Neural cell (in vitro differentiated cells): Measurements from ENCODE around the gene ESRP2. TPM values are rescaled to one million over a fixed set of nuclear protein-coding genes. Genes with fewer than 3 reads are reported as not detected.

Experiments used
- H2AFZ ChIP-seq: fragments of 200-600, 300-800 bp; sonication (generic), shearing (Covaris generic); 2 replicates; pipeline ENCODE4 v1.6.0; 2014; ENCODE audit warnings: low read depth, mild to moderate bottlenecking, antibody characterized with exemption, low read length, moderate library complexity
- H3F3A ChIP-seq: fragments of 200-600 bp; shearing (Covaris generic); 2 replicates; pipeline ENCODE4 v1.6.1; 2016; ENCODE audit warnings: mild to moderate bottlenecking, moderate library complexity, mixed read lengths, antibody characterized with exemption, low read length; ENCODE audit not compliant: insufficient read depth, poor library complexity, severe bottlenecking
- H3K27ac ChIP-seq: fragments of 200-600, 300-800 bp; sonication (generic), shearing (Covaris generic); 2 replicates; pipeline ENCODE4 v1.5.1; 2014; ENCODE audit warnings: mild to moderate bottlenecking, low read length, moderate library complexity
- H3K27me3 ChIP-seq: fragments of 300-800, 200-600 bp; sonication (generic), shearing (Covaris generic); 2 replicates; pipeline ENCODE4 v1.6.0; 2014; ENCODE audit warnings: mild to moderate bottlenecking, low read depth, low read length, moderate library complexity; ENCODE audit not compliant: insufficient read depth
- H3K36me3 ChIP-seq: fragments of 300-800, 200-600 bp; sonication (generic), shearing (Covaris generic); 2 replicates; pipeline ENCODE4 v1.5.1; 2014; ENCODE audit warnings: mild to moderate bottlenecking, antibody characterized with exemption, low read length, moderate library complexity; ENCODE audit not compliant: insufficient read depth
- H3K4me2 ChIP-seq: fragments of 300-800, 200-600 bp; sonication (generic), shearing (Covaris generic); 2 replicates; pipeline ENCODE4 v1.6.0; 2014; ENCODE audit warnings: mild to moderate bottlenecking, low read length
- H3K4me3 ChIP-seq: fragments of 300-800, 200-600 bp; sonication (generic), shearing (Covaris generic); 2 replicates; pipeline ENCODE4 v1.5.1; 2014; ENCODE audit warnings: mild to moderate bottlenecking, low read length, moderate library complexity
- H3K79me2 ChIP-seq: fragments of 200-600 bp; shearing (Covaris generic); replicated peaks from 2 replicates; pipeline ENCODE4 v1.6.0; 2014; ENCODE audit warnings: mild to moderate bottlenecking, low read length, moderate library complexity; ENCODE audit not compliant: insufficient read depth
- H3K9ac ChIP-seq: fragments of 300-800, 200-600 bp; sonication (generic), shearing (Covaris generic); 2 replicates; pipeline ENCODE4 v1.6.1; 2016; ENCODE audit warnings: mild to moderate bottlenecking, low read length, mixed read lengths
- H3K9me2 ChIP-seq: fragments of 200-600 bp; shearing (Covaris generic); 2 replicates; pipeline ENCODE4 v1.6.1; 2016; ENCODE audit warnings: mild to moderate bottlenecking, low read length, mixed read lengths; ENCODE audit not compliant: insufficient read depth
- H3K9me3 ChIP-seq: fragments of 200-600, 300-800 bp; sonication (generic), shearing (Covaris generic); 2 replicates; pipeline ENCODE4 v1.6.1; 2016; ENCODE audit warnings: mild to moderate bottlenecking, mixed run types, low read length, moderate library complexity, mixed read lengths
- H4K20me1 ChIP-seq: fragments of 200-600 bp; shearing (Covaris generic); 2 replicates; pipeline ENCODE4 v1.6.1; 2016; ENCODE audit warnings: mild to moderate bottlenecking, mixed run types; ENCODE audit not compliant: insufficient read depth
- EP300 ChIP-seq: fragments of 450-650 bp; conservative IDR thresholded peaks from 2 replicates; pipeline ENCODE4 v1.6.1; 2014; ENCODE audit warnings: antibody characterized with exemption, mild to moderate bottlenecking, moderate library complexity; ENCODE audit not compliant: poor library complexity, severe bottlenecking
- EZH2 ChIP-seq: fragments of 200-600, 300-800 bp; shearing (Covaris generic), sonication (generic); IDR thresholded peaks from 2 replicates; pipeline ENCODE4 v1.6.1; 2014; ENCODE audit warnings: antibody characterized with exemption, low read length, borderline replicate concordance, mild to moderate bottlenecking; ENCODE audit not compliant: insufficient read depth, poor library complexity, severe bottlenecking
- MXI1 ChIP-seq: fragments of 450-650 bp; conservative IDR thresholded peaks from 2 replicates; pipeline ENCODE4 v1.6.1; 2014; ENCODE audit warnings: antibody characterized with exemption, mild to moderate bottlenecking; ENCODE audit not compliant: poor library complexity, severe bottlenecking
- POLR2AphosphoS5 ChIP-seq: IDR thresholded peaks from 2 replicates; pipeline ENCODE4 v1.6.1; 2012
- RAD21 ChIP-seq: fragments of 450-650 bp; conservative IDR thresholded peaks from 2 replicates; pipeline ENCODE4 v1.6.1; 2014; ENCODE audit warnings: antibody characterized with exemption, mild to moderate bottlenecking, moderate library complexity
- REST ChIP-seq: IDR thresholded peaks from 2 replicates; pipeline ENCODE4 v1.6.1; 2012; ENCODE audit warnings: borderline replicate concordance
- SMC3 ChIP-seq: fragments of 450-650 bp; conservative IDR thresholded peaks from 2 replicates; pipeline ENCODE4 v1.6.1; 2014; ENCODE audit warnings: antibody characterized with exemption, mild to moderate bottlenecking, moderate library complexity; ENCODE audit not compliant: poor library complexity
- TAF1 ChIP-seq: IDR thresholded peaks from 2 replicates; pipeline ENCODE4 v1.6.1; 2012; ENCODE audit warnings: low read depth
- polyA plus RNA-seq: library from polyadenylated mRNA; depleted of rRNA; stranded (reverse); fragments of >200 nt; gene quantifications from 2 replicates; pipeline ENCODE4 v1.2.3, GENCODE V29; 2014
- TF ChIP-seq, protein P1 (sequence below): fragments of 450-650 bp; IDR thresholded peaks from 2 replicates; pipeline ENCODE4 v1.5.1; 2014; ENCODE audit warnings: antibody characterized with exemption, mild to moderate bottlenecking, moderate library complexity; ENCODE audit not compliant: poor library complexity, severe bottlenecking

Gene ESRP2
- polyA plus RNA-seq, 1 donor from 2014 or later, result not detected

DNA sequence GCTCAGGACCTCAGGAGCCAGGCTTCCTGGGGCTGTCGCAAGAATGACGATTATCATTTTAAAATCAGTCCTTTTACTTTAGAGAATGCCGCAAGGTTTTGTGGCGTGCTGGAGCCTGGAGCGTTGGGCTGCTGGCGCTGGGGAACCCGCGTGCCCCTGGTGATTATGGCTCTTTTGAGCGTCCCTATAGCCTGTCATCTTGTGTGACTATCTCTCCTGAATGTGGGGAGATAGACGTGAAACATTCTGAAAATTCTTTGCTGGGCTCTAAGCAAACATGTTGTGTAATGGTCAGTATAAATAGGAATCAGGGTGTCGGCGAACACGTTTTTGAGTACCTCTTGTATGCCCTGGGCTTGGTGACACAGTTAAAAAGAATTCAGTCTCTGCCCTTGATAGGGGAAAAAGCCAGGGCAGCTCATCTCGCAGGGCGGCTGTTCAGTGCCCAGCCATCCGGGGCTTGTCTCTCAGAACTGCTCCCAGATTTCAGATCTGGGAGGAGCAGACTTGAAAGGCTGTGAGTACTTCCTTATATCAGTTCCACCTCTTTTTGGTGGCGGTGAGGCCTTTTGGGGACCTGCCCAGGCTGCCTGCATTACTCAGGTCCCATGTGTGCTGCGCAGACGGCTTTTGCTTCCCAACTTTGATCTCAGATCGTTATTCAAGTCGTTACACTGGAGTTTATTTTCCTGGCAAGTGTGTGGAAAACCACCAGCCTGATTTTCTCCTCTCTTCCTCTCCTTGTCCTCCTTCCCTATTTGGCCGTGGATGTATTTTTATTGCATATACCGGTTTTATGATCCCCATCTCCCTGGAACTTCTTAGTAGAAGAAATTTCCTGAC lies 29.4 kb upstream of the ESRP2 start:
- H3K9ac ChIP-seq, result peak overlapping the region; percentile 81
- H3K27ac ChIP-seq, result peak overlapping the region; percentile 68
- H2AFZ ChIP-seq, result peak overlapping the region; percentile 69
- peak overlapping the region; percentile 97 for H3K4me3 ChIP-seq
- no peaks in the 10 kb centered on the region for H3K36me3 ChIP-seq
- H3K79me2 ChIP-seq, result no peaks in the 10 kb centered on the region
- TF ChIP-seq, protein P1, sequence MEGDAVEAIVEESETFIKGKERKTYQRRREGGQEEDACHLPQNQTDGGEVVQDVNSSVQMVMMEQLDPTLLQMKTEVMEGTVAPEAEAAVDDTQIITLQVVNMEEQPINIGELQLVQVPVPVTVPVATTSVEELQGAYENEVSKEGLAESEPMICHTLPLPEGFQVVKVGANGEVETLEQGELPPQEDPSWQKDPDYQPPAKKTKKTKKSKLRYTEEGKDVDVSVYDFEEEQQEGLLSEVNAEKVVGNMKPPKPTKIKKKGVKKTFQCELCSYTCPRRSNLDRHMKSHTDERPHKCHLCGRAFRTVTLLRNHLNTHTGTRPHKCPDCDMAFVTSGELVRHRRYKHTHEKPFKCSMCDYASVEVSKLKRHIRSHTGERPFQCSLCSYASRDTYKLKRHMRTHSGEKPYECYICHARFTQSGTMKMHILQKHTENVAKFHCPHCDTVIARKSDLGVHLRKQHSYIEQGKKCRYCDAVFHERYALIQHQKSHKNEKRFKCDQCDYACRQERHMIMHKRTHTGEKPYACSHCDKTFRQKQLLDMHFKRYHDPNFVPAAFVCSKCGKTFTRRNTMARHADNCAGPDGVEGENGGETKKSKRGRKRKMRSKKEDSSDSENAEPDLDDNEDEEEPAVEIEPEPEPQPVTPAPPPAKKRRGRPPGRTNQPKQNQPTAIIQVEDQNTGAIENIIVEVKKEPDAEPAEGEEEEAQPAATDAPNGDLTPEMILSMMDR, result no peak
- TF ChIP-seq TAF1, result no peak
- TF ChIP-seq EP300, result no peak
- no peak for TF ChIP-seq MXI1
- TF ChIP-seq EZH2, result no peak
- no peak for TF ChIP-seq RAD21
- no peak for TF ChIP-seq REST
- no peak for TF ChIP-seq POLR2AphosphoS5
- no peaks in the 10 kb centered on the region for H3K9me3 ChIP-seq
- H3K27me3 ChIP-seq, result no peaks in the 10 kb centered on the region
- H3K9me2 ChIP-seq, result no peaks in the 10 kb centered on the region
- H3K4me2 ChIP-seq, result peak overlapping the region; percentile 36
- H3F3A ChIP-seq, result peaks cover 3% of the 10 kb centered on the region
- no peaks in the 10 kb centered on the region for H4K20me1 ChIP-seq

- H2AFZ ChIP-seq, result peak within 1 kb of the TSS; percentile 69
Measured at GRCh38 chr16:68264128-68265077, 28.5 kb upstream of the ESRP2 start, which contains the start of gene SLC7A6. Gene SLC7A6, plus strand, starts transcription at chr16:68264526. Its CDS starts 10,201 bp downstream, at chr16:68274727.

More at GRCh38 chr16:68264128-68265077, 28.5 kb upstream of the ESRP2 start, which contains the start of gene SLC7A6:
- Histone ChIP-seq H3K4me2 (peak within 1 kb of the TSS; percentile 36), H3K27ac (peak within 1 kb of the TSS; percentile 68), H3K9ac (peak within 1 kb of the TSS; percentile 81), H3K9me3 (no peaks in the 10 kb centered on the region), H4K20me1 (no peaks in the 10 kb centered on the region), H3K36me3 (no peaks in the 10 kb centered on the region), H3K27me3 (no peaks in the 10 kb centered on the region), H3K4me3 (peak within 1 kb of the TSS; percentile 97), H3K79me2 (no peaks in the 10 kb centered on the region), H3K9me2 (no peaks in the 10 kb centered on the region), H3F3A (peaks cover 3% of the 10 kb centered on the region)
- TF ChIP-seq TAF1 (no peak), POLR2AphosphoS5 (peak; percentile 61), RAD21 (peak; percentile 26), EZH2 (no peak), MXI1 (peak; percentile 94), SMC3 (peak; percentile 43), EP300 (peak; percentile 52), REST (peak; percentile 71)
- TF ChIP-seq, protein P1, result peak; percentile 85
